NCI-H2227 (cell line): ENCODE results near the gene GMEB1.
"Not testable (repeated sequence)": the region's sequence is repeated elsewhere in the genome, so short reads cannot be mapped to it uniquely, and the experiment has no call there.

Source experiments
- DNase-seq: peaks from one replicate; lab custom pipeline; 2025; ENCODE audit not compliant: unreplicated experiment; lab: John Stamatoyannopoulos, UW

The GMEB1 gene

GRCh38 chr1:28745653-28746173 lies 77.1 kb downstream of the GMEB1 start:
- DNase-seq: no peak

GRCh38 chr1:28750330-28750729 lies 81.7 kb downstream of the GMEB1 start:
- DNase-seq: no peak

DNA sequence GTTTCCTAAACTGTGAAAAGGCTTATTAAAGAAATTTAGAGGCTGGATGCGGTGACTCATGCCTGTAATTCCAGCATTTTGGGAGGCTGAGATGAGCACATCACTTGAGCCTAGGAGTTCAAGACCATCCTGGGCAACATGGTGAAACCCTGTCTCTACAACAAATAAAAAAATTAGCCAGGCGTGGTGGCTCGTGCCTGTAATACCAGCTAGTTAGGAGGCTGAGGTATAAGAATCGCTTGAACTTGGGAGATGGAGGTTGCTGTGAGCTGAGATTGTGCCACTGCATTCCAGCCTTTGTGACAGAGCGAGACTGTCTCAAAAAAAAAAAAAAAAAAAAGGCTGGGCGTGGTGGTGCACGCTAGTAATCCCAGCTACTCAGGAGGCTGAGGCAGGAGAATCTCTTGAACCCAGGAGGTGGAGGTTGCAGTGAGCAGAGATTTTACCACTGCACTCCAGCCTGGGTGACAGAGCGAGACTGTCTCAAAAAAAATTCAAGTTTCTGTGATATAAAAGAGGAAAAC lies 82.2 kb downstream of the GMEB1 start:
- DNase-seq: not testable (repeated sequence)

- no peak for DNase-seq
Measured at GRCh38 chr1:28751315-28752060, 82.9 kb downstream of the GMEB1 start.

DNA sequence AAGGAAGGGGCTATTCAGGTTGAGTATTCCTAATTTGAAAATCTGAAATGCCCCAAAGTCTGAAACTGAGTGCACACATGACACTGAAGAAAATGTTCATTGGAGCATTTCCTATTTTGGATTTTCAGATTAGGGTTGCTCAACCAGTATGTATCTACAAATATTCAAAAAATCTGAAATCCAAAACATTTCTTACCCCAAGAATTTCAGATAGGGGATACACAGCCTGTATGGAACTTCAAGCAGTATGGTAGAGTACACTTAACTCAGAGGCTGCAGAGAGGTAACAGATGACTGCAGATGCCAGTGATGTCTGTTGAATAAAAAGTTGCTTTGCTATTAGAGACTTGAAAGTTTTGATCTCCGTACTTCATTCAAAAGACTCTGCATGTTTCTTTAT lies 87.1 kb downstream of the GMEB1 start:
- DNase-seq: no peak

DNA sequence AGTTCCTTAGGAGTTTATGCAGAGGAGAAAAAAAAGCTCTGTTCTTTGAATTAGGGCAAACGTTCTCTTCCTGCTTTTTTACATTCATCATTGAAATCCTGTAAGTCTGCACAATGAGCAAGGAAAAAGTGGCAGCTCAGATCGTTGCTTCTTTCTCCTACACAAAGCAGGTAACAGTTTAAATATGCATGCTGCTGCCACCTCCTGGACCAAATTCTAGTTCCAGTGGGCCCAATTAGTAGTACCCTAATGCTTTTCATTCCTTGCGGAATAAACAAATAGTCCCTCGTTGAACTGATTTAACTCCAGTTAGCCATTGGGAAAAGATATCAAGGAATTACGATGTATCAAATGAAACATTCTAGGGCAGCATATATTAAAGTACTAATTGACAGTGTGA lies 88.3 kb downstream of the GMEB1 start:
- no peak for DNase-seq

GRCh38 chr1:28758420-28758819 lies 89.8 kb downstream of the GMEB1 start:
- DNase-seq: no peak

DNA sequence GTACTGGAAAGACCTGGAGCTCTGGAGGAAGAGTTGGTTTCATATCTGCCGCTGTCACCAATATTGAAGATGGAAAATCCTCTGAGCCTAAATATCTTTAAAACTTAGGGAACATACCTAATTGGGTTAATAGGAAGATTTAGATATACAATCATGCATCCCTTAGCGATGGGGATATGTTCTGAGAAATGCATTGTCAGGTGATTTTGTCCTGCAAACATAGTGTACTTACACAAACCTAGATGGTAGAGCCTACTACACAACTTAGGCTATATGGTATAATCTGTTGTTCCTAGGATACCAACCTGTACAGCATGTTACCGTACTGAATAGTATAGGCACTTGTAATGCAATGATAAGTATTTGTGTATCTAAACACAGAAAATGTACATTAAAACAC lies 90.7 kb downstream of the GMEB1 start:
- DNase-seq: no peak

DNA sequence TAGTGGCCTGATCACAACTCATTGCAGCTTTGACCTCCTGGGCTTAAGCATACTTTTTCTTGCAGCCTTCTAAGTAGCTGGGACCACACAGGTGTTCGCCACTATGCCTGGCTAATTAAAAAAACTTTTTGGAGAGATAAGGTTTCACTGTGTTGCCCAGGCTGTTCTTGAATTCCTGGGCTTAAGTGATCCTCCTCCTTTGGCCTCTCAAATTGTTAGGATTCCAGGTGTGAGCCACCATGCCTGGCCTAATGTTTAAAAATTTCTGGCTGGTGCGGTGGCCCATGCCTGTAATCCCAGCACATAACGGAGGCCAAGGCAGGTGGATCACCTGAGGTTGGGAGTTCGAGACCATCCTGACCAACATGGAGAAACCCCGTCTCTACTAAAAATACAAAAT lies 92.6 kb downstream of the GMEB1 start:
- no peak for DNase-seq

- no peak for DNase-seq
Measured at GRCh38 chr1:28766532-28767183, 98.1 kb downstream of the GMEB1 start.
